Mucosa of descending colon (tissue), 3 donors: ENCODE results near the gene DOCK1. TPM values are rescaled to one million over a fixed set of nuclear protein-coding genes. Genes with fewer than 3 reads are reported as not detected.

ENCODE experiments used
- ATAC-seq: fragments of 200-7000 bp; cut with Tn5 transposase; one replicate; pipeline ENCODE4 v1.9.1; 2020; ENCODE audit warnings: mild to moderate bottlenecking, moderate library complexity
- DNase-seq, 3 donors: peaks; one replicate each; pipeline ENCODE4 v3.0.0-alpha.2; 2020
- H3K36me3 ChIP-seq: fragments of 200-600 bp; one replicate; pipeline ENCODE4 v1.8.0; 2021; ENCODE audit warnings: low read depth, mild to moderate bottlenecking
- H3K4me1 ChIP-seq: fragments of 200-600 bp; one replicate; pipeline ENCODE4 v1.8.0; 2021; ENCODE audit warnings: low read depth, mild to moderate bottlenecking
- H3K4me3 ChIP-seq: fragments of 200-600 bp; one replicate; pipeline ENCODE4 v1.8.0; 2021; ENCODE audit warnings: mild to moderate bottlenecking
- H3K9me3 ChIP-seq: fragments of 200-600 bp; one replicate; pipeline ENCODE4 v1.8.0; 2021; ENCODE audit warnings: mild to moderate bottlenecking
- intact Hi-C, 2 donors: fragments of 100-400 bp; cut with DNase I in 1 of 2; cut with micrococcal nuclease in 1 of 2; formaldehyde crosslinking; loops; one replicate each; pipeline versions ENCODE4 v1.11.0 to v1.11.1; 2022; cut with DNase I, micrococcal nuclease
- total RNA-seq, 3 donors: library from RNA; stranded (reverse); fragmentation: NEBNext Ultra II Directional in 2 of 3; extraction: Animal tissue kit (Norgen Biotek cat#: 25700) in 2 of 3; gene quantifications; one replicate each; pipeline versions ENCODE4 v1.2.1 to v1.2.4, GENCODE V29; 2021 to 2023
- TF ChIP-seq, protein P1 (sequence below): fragments of 200-600 bp; IDR thresholded peaks from one replicate; pipeline ENCODE4 v1.8.0; 2022; ENCODE audit warnings: antibody characterized with exemption, mild to moderate bottlenecking
- donor health status: DM: no; HTN: no; CAD: no; lungs with moderate emphysema.
- donor health status: DM: no; HTN: no; CAD: no.
- donor health status: DM: no; HTN: yes; CAD: no.

The DOCK1 gene
- total RNA-seq, 3 donors from 2014 or later = 56.5 to 103 (median 74.1) TPM

DNA sequence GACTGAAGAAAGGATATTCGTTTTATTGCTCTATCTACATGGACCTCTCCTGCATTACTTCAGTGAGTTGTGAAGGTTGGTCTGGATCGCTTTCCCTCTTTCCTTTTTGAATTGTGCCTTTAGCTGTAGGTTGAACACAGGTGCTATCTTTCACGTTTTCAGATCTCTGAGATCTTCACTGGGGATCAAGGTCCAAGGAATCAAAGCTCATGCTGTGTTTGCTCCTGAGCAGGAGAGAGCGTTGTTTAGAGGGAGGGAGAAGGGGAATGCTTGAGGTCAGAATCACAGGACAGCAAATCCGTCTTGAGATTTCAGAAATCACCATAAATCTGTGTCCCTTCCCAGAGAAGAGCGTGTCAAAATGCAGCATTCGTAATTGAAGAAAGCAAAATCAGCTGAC, 186.1 kb downstream of the DOCK1 start:
- Histone ChIP-seq H3K36me3 (no peaks in the 10 kb centered on the region), H3K4me3 (no peak overlapping the region), H3K9me3 (no peaks in the 10 kb centered on the region), H3K4me1 (no peaks in the 10 kb centered on the region)
- DNase-seq = no peak
- TF ChIP-seq, protein P1, sequence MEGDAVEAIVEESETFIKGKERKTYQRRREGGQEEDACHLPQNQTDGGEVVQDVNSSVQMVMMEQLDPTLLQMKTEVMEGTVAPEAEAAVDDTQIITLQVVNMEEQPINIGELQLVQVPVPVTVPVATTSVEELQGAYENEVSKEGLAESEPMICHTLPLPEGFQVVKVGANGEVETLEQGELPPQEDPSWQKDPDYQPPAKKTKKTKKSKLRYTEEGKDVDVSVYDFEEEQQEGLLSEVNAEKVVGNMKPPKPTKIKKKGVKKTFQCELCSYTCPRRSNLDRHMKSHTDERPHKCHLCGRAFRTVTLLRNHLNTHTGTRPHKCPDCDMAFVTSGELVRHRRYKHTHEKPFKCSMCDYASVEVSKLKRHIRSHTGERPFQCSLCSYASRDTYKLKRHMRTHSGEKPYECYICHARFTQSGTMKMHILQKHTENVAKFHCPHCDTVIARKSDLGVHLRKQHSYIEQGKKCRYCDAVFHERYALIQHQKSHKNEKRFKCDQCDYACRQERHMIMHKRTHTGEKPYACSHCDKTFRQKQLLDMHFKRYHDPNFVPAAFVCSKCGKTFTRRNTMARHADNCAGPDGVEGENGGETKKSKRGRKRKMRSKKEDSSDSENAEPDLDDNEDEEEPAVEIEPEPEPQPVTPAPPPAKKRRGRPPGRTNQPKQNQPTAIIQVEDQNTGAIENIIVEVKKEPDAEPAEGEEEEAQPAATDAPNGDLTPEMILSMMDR = no peak
- no peak for ATAC-seq
- intact Hi-C loops = no loop called here

DNA sequence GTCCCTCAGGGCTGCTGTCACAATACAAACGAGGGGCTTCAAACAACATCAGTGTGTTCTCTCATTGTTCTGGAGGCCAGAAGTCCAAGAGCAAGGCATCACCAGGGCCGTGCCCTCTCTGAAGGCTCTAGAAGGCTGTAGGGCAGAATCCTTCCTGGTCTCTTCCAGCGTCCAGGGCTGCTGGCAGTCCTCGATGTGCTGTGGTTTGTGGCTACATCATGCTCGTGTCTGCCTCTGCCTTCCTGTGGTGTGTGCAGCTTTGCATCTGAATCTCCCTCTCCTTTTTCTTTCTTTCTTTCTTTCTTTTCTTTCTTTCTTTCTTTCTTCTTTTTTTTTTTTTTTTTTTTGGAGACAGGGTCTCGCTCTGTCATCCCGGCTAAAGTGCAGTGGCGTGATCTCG, 187.7 kb downstream of the DOCK1 start:
- DNase-seq (no peak), ATAC-seq (no peak)
- TF ChIP-seq, protein P1 = no peak
- H3K9me3 ChIP-seq = no peaks in the 10 kb centered on the region
- intact Hi-C loops = no loop called here
- no peak overlapping the region for H3K4me3 ChIP-seq
- H3K4me1 ChIP-seq = no peaks in the 10 kb centered on the region
- no peaks in the 10 kb centered on the region for H3K36me3 ChIP-seq

GRCh38 chr10:127094984-127095383, 189.8 kb downstream of the DOCK1 start:
- intact Hi-C loops = no loop called here
- Histone ChIP-seq H3K9me3 (no peaks in the 10 kb centered on the region), H3K4me3 (no peak overlapping the region), H3K4me1 (no peaks in the 10 kb centered on the region), H3K36me3 (no peaks in the 10 kb centered on the region)
- ATAC-seq (no peak), DNase-seq (no peak)
- TF ChIP-seq, protein P1 = no peak

- TF ChIP-seq, protein P1 = no peak
- Histone ChIP-seq H3K36me3 (no peaks in the 10 kb centered on the region), H3K4me3 (no peak overlapping the region)
These were observed 195.9 kb downstream of the DOCK1 start for GRCh38 chr10:127100983-127101615.

GRCh38 chr10:127102176-127102575, 196.9 kb downstream of the DOCK1 start:
- Histone ChIP-seq H3K9me3 (no peaks in the 10 kb centered on the region), H3K36me3 (no peaks in the 10 kb centered on the region), H3K4me3 (no peak overlapping the region), H3K4me1 (no peaks in the 10 kb centered on the region)
- ATAC-seq (no peak), DNase-seq (no peak)
- TF ChIP-seq, protein P1 = no peak
- intact Hi-C loops = no loop called here

More at GRCh38 chr10:127100983-127101615, 195.9 kb downstream of the DOCK1 start:
- Histone ChIP-seq H3K9me3 (no peaks in the 10 kb centered on the region), H3K4me1 (no peaks in the 10 kb centered on the region)
- ATAC-seq (no peak), DNase-seq (no peak)
- intact Hi-C loops = no loop called here

DNA sequence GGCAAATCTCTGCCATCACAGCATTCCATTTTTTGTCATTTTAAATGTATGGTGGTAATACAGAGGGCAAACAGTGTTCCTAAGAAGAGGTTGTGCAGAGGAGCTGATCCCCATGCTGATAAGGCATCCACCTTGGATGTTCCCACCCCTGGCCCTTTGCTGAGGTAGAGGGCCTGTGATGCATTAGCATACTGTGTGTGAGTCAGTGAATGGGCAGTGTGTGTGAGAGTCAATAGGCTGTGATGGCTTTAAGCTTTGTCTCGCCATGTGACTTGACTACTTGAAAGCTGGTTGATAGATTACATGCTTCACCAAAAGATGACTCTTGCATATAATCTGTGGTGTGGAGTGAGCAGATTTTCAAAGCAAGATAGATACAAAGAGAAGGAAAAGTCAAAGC, 209.9 kb downstream of the DOCK1 start:
- no peak for ATAC-seq

More for the DNA sequence above, 209.9 kb downstream of the DOCK1 start:
- Histone ChIP-seq H3K36me3 (no peaks in the 10 kb centered on the region), H3K4me1 (no peaks in the 10 kb centered on the region), H3K9me3 (no peaks in the 10 kb centered on the region), H3K4me3 (no peak overlapping the region)
- intact Hi-C loops = no loop called here
- TF ChIP-seq, protein P1 = no peak
- no peak for DNase-seq
